ENCODE results near the gene WDR33.
A peak's percentile ranks its signal among the peaks of the same experiment; 100 is the strongest.

The WDR33 gene

GRCh38 chr2:127702395-127703009 lies 108.5 kb downstream of the WDR33 start:
- DNase-seq (no peak), ATAC-seq (no peak)
- Mint-ChIP-seq H3K4me3 (peak overlapping the region; percentile 88 to 90), H3K27ac (peak overlapping the region; percentile 82 to 88), H3K4me1 (peaks cover 45% of the 10 kb centered on the region), H3K27me3 (no peaks in the 10 kb centered on the region), H3K9me3 (no peaks in the 10 kb centered on the region)

DNA sequence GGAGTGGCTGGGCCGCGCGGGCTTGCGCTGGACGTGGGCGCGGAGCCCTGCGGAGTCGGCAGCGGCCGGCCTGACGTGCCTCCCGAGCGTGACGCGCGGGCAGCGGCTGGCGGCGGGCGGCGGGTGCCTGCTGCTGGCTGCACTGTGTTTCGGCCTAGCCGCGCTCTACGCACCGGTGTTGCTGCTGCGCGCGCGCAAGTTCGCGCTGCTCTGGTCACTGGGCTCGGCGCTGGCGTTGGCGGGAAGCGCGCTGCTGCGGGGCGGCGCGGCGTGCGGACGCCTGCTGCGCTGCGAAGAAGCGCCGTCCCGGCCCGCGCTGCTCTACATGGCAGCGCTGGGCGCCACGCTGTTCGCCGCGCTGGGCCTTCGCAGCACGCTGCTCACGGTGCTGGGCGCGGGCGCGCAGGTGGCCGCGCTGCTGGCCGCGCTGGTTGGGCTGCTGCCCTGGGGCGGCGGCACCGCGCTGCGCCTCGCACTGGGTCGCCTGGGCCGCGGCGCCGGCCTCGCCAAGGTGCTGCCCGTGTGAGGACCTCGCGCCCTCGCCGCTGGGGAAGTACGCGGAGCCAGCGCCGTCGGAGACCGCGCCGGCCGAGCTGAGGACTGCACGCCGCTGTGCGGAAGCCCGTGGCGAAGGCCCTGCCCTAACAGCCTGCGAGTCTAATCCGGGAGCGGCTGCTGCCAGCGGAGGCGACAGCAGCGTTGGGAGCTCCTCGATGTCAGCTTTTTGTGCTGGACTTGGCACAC lies 109.1 kb downstream of the WDR33 start:
- peak overlapping the region; percentile 92 to 95 for H3K4me3 Mint-ChIP-seq
- peak; percentile 84 to 89 for DNase-seq
- ATAC-seq, result peak; percentile 88
- H3K27me3 Mint-ChIP-seq, result peaks cover 4% of the 10 kb centered on the region
- H3K27ac Mint-ChIP-seq, result peak overlapping the region; percentile 88 to 99
- H3K4me1 Mint-ChIP-seq, result peaks cover 44% of the 10 kb centered on the region
- H3K9me3 Mint-ChIP-seq, result no peaks in the 10 kb centered on the region

- Mint-ChIP-seq H3K9me3 (no peaks in the 10 kb centered on the region), H3K4me1 (peaks cover 39% of the 10 kb centered on the region), H3K27ac (peak within 1 kb of the TSS; percentile 98 to 99), H3K27me3 (peaks cover 7% of the 10 kb centered on the region), H3K4me3 (peak within 1 kb of the TSS; percentile 92 to 95)
- peak; percentile 81 for ATAC-seq
- DNase-seq, result peak; percentile 91 to 94
Measured at GRCh38 chr2:127701193-127701650, 109.7 kb downstream of the WDR33 start, which contains the start of gene SFT2D3. Gene SFT2D3, plus strand, starts transcription at chr2:127701497. Its CDS starts 32 bp downstream, at chr2:127701529.

DNA sequence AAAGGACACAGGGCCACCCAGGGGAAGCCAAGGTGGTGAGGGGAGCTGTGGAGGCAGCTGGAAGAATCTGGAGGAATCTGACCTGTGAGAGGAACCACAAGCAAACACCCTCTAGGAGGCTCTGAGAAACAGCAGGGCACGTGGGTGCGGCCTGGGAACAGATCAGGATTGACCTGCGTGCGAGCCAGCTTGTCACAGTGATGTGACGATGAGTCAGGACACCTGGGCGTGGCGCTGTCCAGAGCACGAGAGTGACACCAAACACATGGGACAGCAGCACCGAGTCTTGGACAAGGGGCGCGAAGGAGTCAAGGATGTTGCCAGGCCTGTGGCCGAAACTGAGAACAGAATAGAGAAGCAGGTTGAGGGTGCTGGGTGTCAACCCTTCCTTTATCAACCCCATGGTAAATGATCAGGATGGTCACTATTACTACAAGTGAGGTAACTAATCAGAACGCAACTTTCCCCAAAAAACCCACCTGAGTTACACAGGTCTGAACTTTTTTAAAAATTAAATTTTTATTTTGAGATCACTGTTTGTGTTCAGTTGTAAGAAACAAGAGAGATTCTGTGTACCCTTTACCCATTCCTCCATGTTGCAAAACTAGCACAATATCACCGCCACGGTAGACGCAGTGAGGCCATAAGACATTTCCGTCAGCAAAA lies 110.3 kb downstream of the WDR33 start:
- peak; percentile 4 for ATAC-seq

GRCh38 chr2:127698553-127699355 lies 112.2 kb downstream of the WDR33 start:
- no peak for DNase-seq
- no peaks in the 10 kb centered on the region for H3K9me3 Mint-ChIP-seq
- peaks cover 7% of the 10 kb centered on the region for H3K27me3 Mint-ChIP-seq
- no peak for ATAC-seq
- H3K4me1 Mint-ChIP-seq, result peaks cover 22% of the 10 kb centered on the region
- H3K27ac Mint-ChIP-seq, result no peak overlapping the region
- no peak overlapping the region for H3K4me3 Mint-ChIP-seq

More for the DNA sequence above, 110.3 kb downstream of the WDR33 start:
- H3K27me3 Mint-ChIP-seq, result peaks cover 7% of the 10 kb centered on the region
- H3K27ac Mint-ChIP-seq, result peak overlapping the region; percentile 98 to 99
- peak overlapping the region; percentile 92 to 95 for H3K4me3 Mint-ChIP-seq
- DNase-seq, result peak in 1 of 2 donors; percentile 33
- H3K4me1 Mint-ChIP-seq, result peaks cover 36% of the 10 kb centered on the region
- H3K9me3 Mint-ChIP-seq, result no peaks in the 10 kb centered on the region

GRCh38 chr2:127697482-127698180 lies 113.3 kb downstream of the WDR33 start:
- no peaks in the 10 kb centered on the region for H3K9me3 Mint-ChIP-seq
- H3K27ac Mint-ChIP-seq, result no peak overlapping the region
- H3K27me3 Mint-ChIP-seq, result peaks cover 7% of the 10 kb centered on the region
- H3K4me1 Mint-ChIP-seq, result peaks cover 14% of the 10 kb centered on the region
- DNase-seq, result no peak
- H3K4me3 Mint-ChIP-seq, result no peak overlapping the region
- ATAC-seq, result no peak

- ATAC-seq (peak; percentile 80), DNase-seq (peak; percentile 53 to 57)
- Mint-ChIP-seq H3K9me3 (peaks cover 10 to 15% of the 10 kb centered on the region in 2 donors), H3K4me1 (peaks cover 8% of the 10 kb centered on the region), H3K27ac (peak overlapping the region in 1 of 2 donors; percentile 37), H3K4me3 (no peak overlapping the region), H3K27me3 (peaks cover 7% of the 10 kb centered on the region)
Measured at GRCh38 chr2:127695491-127696472, 115.2 kb downstream of the WDR33 start.

- Mint-ChIP-seq H3K4me3 (no peak overlapping the region), H3K4me1 (no peaks in the 10 kb centered on the region), H3K27ac (no peak overlapping the region), H3K9me3 (peaks cover 14 to 21% of the 10 kb centered on the region in 2 donors), H3K27me3 (peaks cover 7% of the 10 kb centered on the region)
- no peak for ATAC-seq
- no peak for DNase-seq
Measured at GRCh38 chr2:127694986-127695385, 116.0 kb downstream of the WDR33 start.

- Mint-ChIP-seq H3K27ac (no peak overlapping the region), H3K9me3 (peaks cover 21 to 31% of the 10 kb centered on the region in 2 donors), H3K4me3 (no peak overlapping the region), H3K4me1 (no peaks in the 10 kb centered on the region), H3K27me3 (no peaks in the 10 kb centered on the region)
- no peak for DNase-seq
- no peak for ATAC-seq
Measured at GRCh38 chr2:127690696-127691095, 120.3 kb downstream of the WDR33 start.

DNA sequence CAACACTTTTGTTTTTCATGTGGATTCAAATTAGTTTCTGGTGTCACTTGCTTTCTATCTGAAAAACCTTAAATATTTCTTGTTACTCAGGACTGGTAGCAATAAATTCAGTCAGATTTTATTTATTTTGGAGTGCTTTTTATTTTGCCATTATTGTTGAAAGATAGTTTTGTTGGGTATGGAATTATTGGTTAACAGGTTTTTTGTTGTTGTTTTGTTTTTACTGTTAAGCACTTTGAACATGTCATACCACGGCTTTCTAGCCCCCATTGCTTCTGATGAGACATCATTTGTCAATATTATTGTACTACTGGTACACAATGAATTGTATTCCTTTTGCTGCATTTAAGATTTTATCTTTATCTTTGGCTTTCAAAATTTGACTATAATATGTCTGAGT lies 122.6 kb downstream of the WDR33 start:
- Mint-ChIP-seq H3K4me3 (no peak overlapping the region), H3K4me1 (no peaks in the 10 kb centered on the region), H3K27me3 (no peaks in the 10 kb centered on the region), H3K9me3 (peaks cover 21 to 31% of the 10 kb centered on the region in 2 donors), H3K27ac (no peak overlapping the region)
- no peak for DNase-seq
- ATAC-seq, result no peak

GRCh38 chr2:127685410-127686080 lies 125.4 kb downstream of the WDR33 start:
- peaks cover 10 to 14% of the 10 kb centered on the region in 2 donors for H3K9me3 Mint-ChIP-seq
- no peak for DNase-seq
- H3K27me3 Mint-ChIP-seq, result peaks cover 8% of the 10 kb centered on the region
- H3K27ac Mint-ChIP-seq, result peak overlapping the region; percentile 28 to 40
- no peak overlapping the region for H3K4me3 Mint-ChIP-seq
- peaks cover 6% of the 10 kb centered on the region for H3K4me1 Mint-ChIP-seq
- no peak for ATAC-seq

GRCh38 chr2:127683757-127684156 lies 127.2 kb downstream of the WDR33 start:
- Mint-ChIP-seq H3K27me3 (peaks cover 8% of the 10 kb centered on the region), H3K27ac (no peak overlapping the region), H3K4me1 (peaks cover 6% of the 10 kb centered on the region), H3K9me3 (peaks cover 3 to 5% of the 10 kb centered on the region in 2 donors), H3K4me3 (no peak overlapping the region)
- ATAC-seq (no peak), DNase-seq (no peak)

- ATAC-seq (no peak), DNase-seq (no peak)
- H3K27me3 Mint-ChIP-seq, result peaks cover 15% of the 10 kb centered on the region
- no peaks in the 10 kb centered on the region for H3K9me3 Mint-ChIP-seq
- peaks cover 6% of the 10 kb centered on the region for H3K4me1 Mint-ChIP-seq
- H3K4me3 Mint-ChIP-seq, result no peak overlapping the region
- no peak overlapping the region for H3K27ac Mint-ChIP-seq
Measured at GRCh38 chr2:127683056-127683455, 127.9 kb downstream of the WDR33 start.
